Measurements from ENCODE around the gene PDIA4.

GRCh38 chr7:149043936-149044335, 15.6 kb upstream of the PDIA4 start:
- TF ChIP-seq CTCF (conservative IDR thresholded peaks at IDR 0.05 in 1 of 2, IDR thresholded peaks at IDR 0.05 in 1 of 2; ENCODE audit: low read depth in 1 of 2, low read length in 2 of 2) (no peak), EZH2 (IDR thresholded peaks at IDR 0.05; ENCODE audit: low read length, missing control alignments) (no peak)

Measured in fibroblast of lung (primary cell).